Esophagus muscularis mucosa (tissue), 4 donors: Measurements from ENCODE around the gene SLC4A11. TPM values are rescaled to one million over a fixed set of nuclear protein-coding genes. Genes with fewer than 3 reads are reported as not detected.

Experiments used
- DNase-seq: peaks from one replicate; pipeline ENCODE4 v3.0.0-alpha.2; 2017; ENCODE audit errors: extremely low spot score
- H3K27ac ChIP-seq, 4 donors: fragments of 200-600 bp; sonication (generic); replicated peaks in 1 of 4; 1 replicate in 3 of 4; 2 replicates in 1 of 4; pipeline ENCODE4 v1.5.1; 2016 to 2019; ENCODE audit warnings: mild to moderate bottlenecking in 1 of 4
- H3K27me3 ChIP-seq, 4 donors: fragments of 200-600 bp; sonication (generic); one replicate each; pipeline versions ENCODE4 v1.5.1 to v1.6.0; 2016 to 2019
- H3K36me3 ChIP-seq, 4 donors: fragments of 200-600 bp; sonication (generic); one replicate each; pipeline ENCODE4 v1.5.1; 2016 to 2019
- H3K4me1 ChIP-seq, 4 donors: fragments of 200-600 bp; sonication (generic); one replicate each; pipeline ENCODE4 v1.5.1; 2016 to 2019
- H3K4me3 ChIP-seq, 4 donors: fragments of 200-600 bp; sonication (generic); 1 replicate in 2 of 4; 2 replicates in 2 of 4; pipeline ENCODE4 v1.5.1; 2016 to 2019; ENCODE audit warnings: mild to moderate bottlenecking in 4 of 4, moderate library complexity in 1 of 4
- H3K9me3 ChIP-seq, 4 donors: fragments of 200-600 bp; sonication (generic); 1 replicate in 3 of 4; 2 replicates in 1 of 4; pipeline ENCODE4 v1.5.1; 2016 to 2019
- EP300 ChIP-seq: sonication (generic); formaldehyde crosslinking; IDR thresholded peaks from one replicate; pipeline ENCODE4 v1.6.1; 2017; ENCODE audit warnings: antibody characterized with exemption
- POLR2A ChIP-seq: fragments of 450-650 bp; IDR thresholded peaks from one replicate; pipeline ENCODE4 v1.6.1; 2017; ENCODE audit warnings: antibody characterized with exemption, moderate library complexity, mild to moderate bottlenecking, low read depth
- POLR2AphosphoS5 ChIP-seq, 2 donors: sonication (generic); formaldehyde crosslinking; IDR thresholded peaks; one replicate each; pipeline ENCODE4 v1.6.1; 2017; ENCODE audit warnings: antibody characterized with exemption in 2 of 2
- WGBS: methylation state at CpG from one replicate; pipeline ENCODE4 v1.1.5; 2018; 5-methylcytosine and 5-hydroxymethylcytosine counted together
- intact Hi-C: fragments of 100-400 bp; cut with DNase I; formaldehyde crosslinking; loops from one replicate; pipeline ENCODE4 v1.15.1; 2023
- total RNA-seq, 4 donors: library from RNA; depleted of rRNA; stranded (reverse); fragments of >200 nt; gene quantifications; one replicate each; pipeline versions ENCODE4 v1.1.0 to v1.2.1, GENCODE V29; 2016
- TF ChIP-seq, protein P1 (sequence below), 3 experiments: fragments of 200-600 bp in 2 of 3; fragments of 450-650 bp in 1 of 3; sonication (generic) in 2 of 3; IDR thresholded peaks; one replicate each; pipeline ENCODE4 v1.5.1; 2017 to 2019; ENCODE audit warnings: antibody characterized with exemption in 3 of 3, mild to moderate bottlenecking in 2 of 3, moderate library complexity in 1 of 3

SLC4A11 gene
- total RNA-seq, 4 donors from 2014 or later, result 0.11 to 0.32 TPM; not detected in 2

DNA sequence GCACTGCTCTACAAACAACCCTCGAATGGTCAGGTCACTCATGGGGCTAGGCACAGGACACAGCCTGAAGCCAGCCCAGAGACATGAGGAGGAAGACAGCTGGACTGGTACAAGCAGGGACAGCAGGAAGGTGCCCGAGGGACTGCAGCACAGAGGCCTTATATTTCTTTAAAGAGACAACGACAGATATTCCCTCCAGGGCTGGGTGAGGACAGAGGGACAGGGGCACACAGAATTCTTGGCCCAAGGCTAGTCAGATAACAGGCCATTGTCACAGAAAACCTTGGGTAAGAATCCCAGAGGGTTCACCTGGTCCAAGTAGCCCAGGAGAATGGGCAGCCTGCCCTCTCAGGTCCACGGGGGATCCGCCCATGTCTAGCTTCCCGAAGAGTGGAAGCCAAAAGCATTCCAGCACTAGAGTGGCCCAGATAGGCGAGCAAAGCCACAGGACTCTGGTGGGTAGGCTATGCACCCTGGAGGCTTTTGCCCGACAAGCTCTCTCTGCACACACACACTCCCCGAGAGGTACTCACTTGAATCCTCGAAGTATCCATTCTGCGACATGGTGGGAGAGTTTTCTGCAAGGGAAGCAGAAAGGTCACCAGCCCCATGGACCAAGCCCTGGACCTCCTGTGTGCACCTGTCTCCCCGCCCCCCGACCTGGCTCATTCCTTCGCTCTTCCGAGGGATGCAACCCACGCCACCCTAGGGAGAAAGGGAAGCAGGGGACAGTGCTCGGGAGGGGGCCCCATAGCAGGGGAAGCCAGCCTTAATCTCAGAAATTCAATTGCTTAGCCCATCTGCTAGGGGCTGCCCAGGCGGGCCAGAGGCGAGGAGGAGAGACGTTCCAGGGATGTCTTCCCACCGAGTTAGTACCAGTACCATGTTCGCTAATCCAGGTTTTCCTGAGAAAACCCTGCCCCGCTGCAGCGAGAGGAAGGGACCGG is 1.7 kb downstream of the SLC4A11 start:
- Histone ChIP-seq H3K9me3 (no peaks in the 10 kb centered on the region), H3K4me1 (peaks cover 20 to 30% (median 28%) of the 10 kb centered on the region in 4 donors), H3K27me3 (peaks cover 7 to 82% (median 29%) of the 10 kb centered on the region in 4 donors), H3K36me3 (no peaks in the 10 kb centered on the region), H3K4me3 (peak overlapping the region in 2 of 4 donors; percentile 63 to 74), H3K27ac (no peak overlapping the region)
- no peak for DNase-seq
- intact Hi-C loops, result no loop called here
- no peak for TF ChIP-seq POLR2A
- TF ChIP-seq, protein P1, sequence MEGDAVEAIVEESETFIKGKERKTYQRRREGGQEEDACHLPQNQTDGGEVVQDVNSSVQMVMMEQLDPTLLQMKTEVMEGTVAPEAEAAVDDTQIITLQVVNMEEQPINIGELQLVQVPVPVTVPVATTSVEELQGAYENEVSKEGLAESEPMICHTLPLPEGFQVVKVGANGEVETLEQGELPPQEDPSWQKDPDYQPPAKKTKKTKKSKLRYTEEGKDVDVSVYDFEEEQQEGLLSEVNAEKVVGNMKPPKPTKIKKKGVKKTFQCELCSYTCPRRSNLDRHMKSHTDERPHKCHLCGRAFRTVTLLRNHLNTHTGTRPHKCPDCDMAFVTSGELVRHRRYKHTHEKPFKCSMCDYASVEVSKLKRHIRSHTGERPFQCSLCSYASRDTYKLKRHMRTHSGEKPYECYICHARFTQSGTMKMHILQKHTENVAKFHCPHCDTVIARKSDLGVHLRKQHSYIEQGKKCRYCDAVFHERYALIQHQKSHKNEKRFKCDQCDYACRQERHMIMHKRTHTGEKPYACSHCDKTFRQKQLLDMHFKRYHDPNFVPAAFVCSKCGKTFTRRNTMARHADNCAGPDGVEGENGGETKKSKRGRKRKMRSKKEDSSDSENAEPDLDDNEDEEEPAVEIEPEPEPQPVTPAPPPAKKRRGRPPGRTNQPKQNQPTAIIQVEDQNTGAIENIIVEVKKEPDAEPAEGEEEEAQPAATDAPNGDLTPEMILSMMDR (IDR thresholded peaks at IDR 0.05), result no peak
- no peak for TF ChIP-seq POLR2AphosphoS5 (IDR thresholded peaks at IDR 0.05)
- TF ChIP-seq EP300, result no peak
- WGBS, result 76% methylated on average over 14 of the region's 25 CpGs

DNA sequence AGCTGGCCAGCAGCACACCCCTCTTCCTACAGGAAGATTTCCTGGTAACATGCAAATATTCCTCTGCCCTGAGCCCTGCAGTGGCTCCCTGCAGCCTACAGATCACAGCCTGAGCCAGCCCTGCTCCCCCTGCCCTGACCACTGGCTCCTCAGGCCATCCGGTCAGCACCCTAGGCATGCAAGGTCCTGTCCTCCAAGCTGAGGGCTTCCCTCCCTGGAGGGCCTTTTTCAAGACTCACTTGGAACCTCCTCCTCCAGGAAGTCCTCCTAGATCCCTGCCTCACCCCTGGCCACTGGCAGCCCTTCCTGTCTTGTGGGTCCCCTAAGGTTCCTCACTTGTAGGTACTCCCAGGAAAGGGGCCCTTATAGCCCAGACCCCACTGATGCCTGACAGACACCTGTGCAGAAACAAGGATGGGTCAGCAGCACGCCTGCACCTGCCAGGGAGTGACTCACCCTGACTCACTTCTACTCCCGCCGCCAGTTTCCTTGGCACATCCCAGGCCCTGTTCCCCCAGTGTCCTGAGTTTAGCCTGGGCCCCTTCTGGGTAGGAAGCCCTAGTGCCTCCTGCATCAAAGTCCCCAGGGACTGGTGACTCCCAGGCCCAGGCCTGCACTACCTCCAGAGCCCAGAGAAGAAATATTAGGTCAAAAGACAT is 3.2 kb downstream of the SLC4A11 start:
- intact Hi-C loops, result no loop called here
- DNase-seq, result no peak
- TF ChIP-seq, protein P1 (IDR thresholded peaks at IDR 0.05), result no peak
- TF ChIP-seq POLR2AphosphoS5 (IDR thresholded peaks at IDR 0.05) (no peak), EP300 (no peak), POLR2A (no peak)
- Histone ChIP-seq H3K4me3 (no peak overlapping the region), H3K4me1 (peaks cover 20 to 30% (median 28%) of the 10 kb centered on the region in 4 donors), H3K27me3 (peaks cover 7 to 67% (median 29%) of the 10 kb centered on the region in 4 donors), H3K27ac (no peak overlapping the region), H3K9me3 (no peaks in the 10 kb centered on the region), H3K36me3 (no peaks in the 10 kb centered on the region)
- 87% methylated on average over 4 of the region's 4 CpGs for WGBS

DNA sequence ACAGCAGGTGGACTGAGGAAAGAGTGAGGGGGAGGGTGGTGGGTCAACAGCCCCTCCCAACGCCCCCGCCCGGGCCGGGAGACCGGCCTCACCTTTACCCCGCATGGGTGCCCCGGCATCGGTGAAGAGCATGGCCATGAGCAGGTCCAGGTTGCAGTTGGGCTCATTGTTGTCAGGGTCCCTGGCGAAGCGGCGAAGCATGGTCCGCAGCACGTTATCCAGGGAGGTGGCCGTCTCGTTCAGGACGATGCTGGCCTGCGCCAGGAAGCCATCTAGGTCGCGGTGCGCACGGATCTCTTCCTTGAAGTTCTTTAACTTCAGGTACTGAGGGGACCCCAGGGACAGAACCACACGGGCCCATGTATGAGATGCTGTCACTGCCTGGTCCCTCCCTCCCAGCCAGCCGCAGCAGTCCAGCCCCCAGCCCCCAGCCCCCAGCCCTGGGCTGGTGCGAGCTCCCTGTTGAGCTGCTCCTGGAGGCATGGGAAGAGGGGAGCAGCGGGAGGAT is 4.9 kb downstream of the SLC4A11 start:
- Histone ChIP-seq H3K4me1 (peaks cover 11 to 16% (median 15%) of the 10 kb centered on the region in 4 donors), H3K9me3 (no peaks in the 10 kb centered on the region), H3K27me3 (peaks cover 5 to 50% (median 17%) of the 10 kb centered on the region in 4 donors), H3K27ac (no peak overlapping the region), H3K36me3 (no peaks in the 10 kb centered on the region), H3K4me3 (no peak overlapping the region)
- DNase-seq, result no peak
- intact Hi-C loops, result no loop called here
- 86% methylated on average over 25 of the region's 25 CpGs for WGBS
- TF ChIP-seq POLR2A, result no peak
- TF ChIP-seq EP300, result no peak
- no peak for TF ChIP-seq POLR2AphosphoS5 (IDR thresholded peaks at IDR 0.05)
- TF ChIP-seq, protein P1 (IDR thresholded peaks at IDR 0.05), result no peak

DNA sequence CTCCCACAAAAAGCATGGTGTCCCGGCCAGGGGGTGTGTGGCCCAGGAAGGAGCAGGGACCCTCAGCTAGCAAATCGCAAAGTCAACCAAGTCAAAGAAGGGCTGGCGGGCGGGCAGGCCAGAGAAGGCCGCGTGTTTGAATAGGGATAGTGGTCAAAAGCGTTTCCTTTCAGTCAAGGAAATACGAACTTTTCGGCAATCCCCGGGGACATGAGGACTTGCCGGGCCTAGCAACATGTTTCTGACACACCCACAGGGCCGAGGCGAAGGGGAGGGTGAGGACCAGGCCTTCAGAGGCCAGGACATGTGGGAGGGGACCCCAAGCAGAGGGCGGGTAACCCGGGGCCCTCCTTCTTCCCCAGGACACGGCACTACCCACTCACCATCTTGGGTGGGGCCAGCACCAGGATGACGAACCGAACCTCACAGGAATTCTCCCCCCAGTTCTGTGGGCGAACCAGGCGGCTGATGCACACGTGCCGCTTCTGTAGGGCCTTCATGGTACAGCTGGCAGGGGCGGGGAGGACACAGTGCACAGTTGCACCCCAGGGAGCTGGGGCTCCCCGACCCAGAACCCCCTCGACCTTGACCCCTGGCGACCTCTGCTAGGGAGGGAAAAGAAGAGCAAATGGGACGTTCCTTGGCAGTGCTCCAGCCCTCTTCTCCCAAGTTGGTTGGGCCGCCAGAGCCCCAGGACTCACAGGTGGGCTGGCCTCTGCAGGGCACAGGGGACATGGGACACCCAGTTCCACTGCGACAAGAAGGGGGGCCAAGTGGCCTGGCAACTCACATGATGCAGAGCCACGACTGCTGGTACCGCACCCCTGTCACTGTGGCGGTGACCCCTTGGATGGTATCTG is 5.6 kb downstream of the SLC4A11 start:
- peaks cover 0 to 43% (median 12%) of the 10 kb centered on the region in 4 donors for H3K27me3 ChIP-seq
- DNase-seq, result no peak
- WGBS, result 92% methylated on average over 27 of the region's 32 CpGs
- H3K27ac ChIP-seq, result no peak overlapping the region
- no peaks in the 10 kb centered on the region for H3K9me3 ChIP-seq
- TF ChIP-seq, protein P1 (IDR thresholded peaks at IDR 0.05), result no peak
- no peak for TF ChIP-seq POLR2A
- no peak for TF ChIP-seq POLR2AphosphoS5 (IDR thresholded peaks at IDR 0.05)
- no peak for TF ChIP-seq EP300
- intact Hi-C loops, result no loop called here
- H3K36me3 ChIP-seq, result no peaks in the 10 kb centered on the region
- H3K4me1 ChIP-seq, result peaks cover 6 to 9% (median 8%) of the 10 kb centered on the region in 4 donors
- H3K4me3 ChIP-seq, result no peak overlapping the region
